HEK293T (cell line): ENCODE results near the gene CCDC88C.

Source experiments
- ARNT ChIP-seq: fragments of 450-650 bp; IDR thresholded peaks from 2 replicates; pipeline ENCODE4 v1.6.1; 2017; ENCODE audit warnings: mild to moderate bottlenecking
- BHLHE40 ChIP-seq: fragments of 450-650 bp; IDR thresholded peaks from 2 replicates; pipeline ENCODE4 v1.6.1; 2016; ENCODE audit warnings: mild to moderate bottlenecking, moderate library complexity, borderline replicate concordance
- ELF4 ChIP-seq: fragments of 450-650 bp; IDR thresholded peaks from 2 replicates; pipeline ENCODE4 v1.6.1; 2017; ENCODE audit warnings: antibody characterized with exemption
- FOXA1 ChIP-seq: fragments of 450-650 bp; IDR thresholded peaks from 2 replicates; pipeline ENCODE4 v1.6.1; 2016; ENCODE audit warnings: mild to moderate bottlenecking
- FOXK2 ChIP-seq: fragments of 450-650 bp; IDR thresholded peaks from 2 replicates; pipeline ENCODE4 v1.6.1; 2016; ENCODE audit warnings: mild to moderate bottlenecking
- FOXM1 ChIP-seq: fragments of 450-650 bp; IDR thresholded peaks from 2 replicates; pipeline ENCODE4 v1.6.1; 2017; ENCODE audit warnings: mild to moderate bottlenecking, borderline replicate concordance
- NFRKB ChIP-seq: fragments of 450-650 bp; IDR thresholded peaks from 2 replicates; pipeline ENCODE4 v1.6.1; 2016; ENCODE audit warnings: mild to moderate bottlenecking, moderate library complexity
- PKNOX1 ChIP-seq: fragments of 450-650 bp; IDR thresholded peaks from 2 replicates; pipeline ENCODE4 v1.6.1; 2016
- SP1 ChIP-seq: fragments of 450-650 bp; IDR thresholded peaks from 2 replicates; pipeline ENCODE4 v1.6.1; 2017
- ZNF384 ChIP-seq: fragments of 450-650 bp; IDR thresholded peaks from 2 replicates; pipeline ENCODE4 v1.6.1; 2016

GRCh38 chr14:91464615-91465205 is 47.1 kb upstream of the CCDC88C start:
- TF ChIP-seq NFRKB (no peak), FOXM1 (no peak), ELF4 (no peak), SP1 (no peak), ZNF384 (no peak), FOXA1 (no peak), FOXK2 (no peak), ARNT (no peak), BHLHE40 (no peak), PKNOX1 (no peak)
